Vagina (tissue), 2 donors: Measurements from ENCODE around the gene ATP5PO.
"Not testable (repeated sequence)": the region's sequence is repeated elsewhere in the genome, so short reads cannot be mapped to it uniquely, and the experiment has no call there.

Experiments
- CTCF ChIP-seq, 3 experiments: fragments of 450-650 bp in 2 of 3; fragments of 200-600 bp in 1 of 3; sonication (generic) in 1 of 3; IDR thresholded peaks; one replicate each; pipeline ENCODE4 v1.5.1; 2017 to 2019; ENCODE audit warnings: antibody characterized with exemption in 3 of 3, mild to moderate bottlenecking in 2 of 3, moderate library complexity in 2 of 3
- POLR2A ChIP-seq, 2 donors: fragments of 450-650 bp; IDR thresholded peaks; one replicate each; pipeline ENCODE4 v1.6.1; 2017; ENCODE audit warnings: antibody characterized with exemption in 2 of 2, mild to moderate bottlenecking in 2 of 2, moderate library complexity in 2 of 2
- POLR2AphosphoS5 ChIP-seq, 2 donors: sonication (generic); formaldehyde crosslinking; IDR thresholded peaks; one replicate each; pipeline ENCODE4 v1.9.0; 2017; ENCODE audit warnings: antibody characterized with exemption in 2 of 2, mild to moderate bottlenecking in 2 of 2, low read depth in 1 of 2; ENCODE audit not compliant: insufficient read depth in 1 of 2

- not testable (repeated sequence) for TF ChIP-seq POLR2A (IDR thresholded peaks at IDR 0.05); CTCF (IDR thresholded peaks at IDR 0.05); POLR2AphosphoS5 (IDR thresholded peaks at IDR 0.05; ENCODE audit: insufficient read depth in 1 of 2, low read depth in 1 of 2)
These were observed 10.6 kb upstream of the ATP5PO start for GRCh38 chr21:33926248-33926647.
